Neutrophil (primary cell): ENCODE data around the gene TBC1D22A.

Source experiments
- H3K27ac ChIP-seq: fragments of 200-600 bp; sonication (generic); 2 replicates; pipeline ENCODE4 v1.5.1; 2016; ENCODE audit warnings: mild to moderate bottlenecking, moderate library complexity
- H3K27me3 ChIP-seq: fragments of 200-600 bp; sonication (generic); 2 replicates; pipeline ENCODE4 v1.6.0; 2016; ENCODE audit warnings: mild to moderate bottlenecking
- H3K36me3 ChIP-seq: fragments of 200-600 bp; sonication (generic); 2 replicates; pipeline ENCODE4 v1.5.1; 2017
- H3K4me1 ChIP-seq, 2 experiments: fragments of 200-600 bp in 1 of 2; sonication (generic) in 1 of 2; 1 replicate in 1 of 2; 2 replicates in 1 of 2; pipeline versions ENCODE4 v1.5.1 to v1.6.1; 2013 to 2016; ENCODE audit warnings: low read depth in 1 of 2, low read length in 1 of 2, mild to moderate bottlenecking in 1 of 2, moderate library complexity in 1 of 2; ENCODE audit not compliant: control insufficient read depth in 1 of 2, insufficient read depth in 1 of 2
- H3K4me3 ChIP-seq, 2 experiments: fragments of 200-600 bp in 1 of 2; sonication (generic) in 1 of 2; 1 replicate in 1 of 2; 2 replicates in 1 of 2; pipeline ENCODE4 v1.5.1; 2013 to 2016; ENCODE audit warnings: low read depth in 1 of 2, low read length in 1 of 2, mild to moderate bottlenecking in 1 of 2, moderate library complexity in 1 of 2
- H3K9me3 ChIP-seq: fragments of 200-600 bp; sonication (generic); 2 replicates; pipeline ENCODE4 v1.5.1; 2016
- TF ChIP-seq, protein P1 (sequence below): fragments of 200-600 bp; sonication (generic); IDR thresholded peaks from 2 replicates; pipeline ENCODE4 v1.5.1; 2016; ENCODE audit warnings: antibody characterized with exemption

The TBC1D22A gene

DNA sequence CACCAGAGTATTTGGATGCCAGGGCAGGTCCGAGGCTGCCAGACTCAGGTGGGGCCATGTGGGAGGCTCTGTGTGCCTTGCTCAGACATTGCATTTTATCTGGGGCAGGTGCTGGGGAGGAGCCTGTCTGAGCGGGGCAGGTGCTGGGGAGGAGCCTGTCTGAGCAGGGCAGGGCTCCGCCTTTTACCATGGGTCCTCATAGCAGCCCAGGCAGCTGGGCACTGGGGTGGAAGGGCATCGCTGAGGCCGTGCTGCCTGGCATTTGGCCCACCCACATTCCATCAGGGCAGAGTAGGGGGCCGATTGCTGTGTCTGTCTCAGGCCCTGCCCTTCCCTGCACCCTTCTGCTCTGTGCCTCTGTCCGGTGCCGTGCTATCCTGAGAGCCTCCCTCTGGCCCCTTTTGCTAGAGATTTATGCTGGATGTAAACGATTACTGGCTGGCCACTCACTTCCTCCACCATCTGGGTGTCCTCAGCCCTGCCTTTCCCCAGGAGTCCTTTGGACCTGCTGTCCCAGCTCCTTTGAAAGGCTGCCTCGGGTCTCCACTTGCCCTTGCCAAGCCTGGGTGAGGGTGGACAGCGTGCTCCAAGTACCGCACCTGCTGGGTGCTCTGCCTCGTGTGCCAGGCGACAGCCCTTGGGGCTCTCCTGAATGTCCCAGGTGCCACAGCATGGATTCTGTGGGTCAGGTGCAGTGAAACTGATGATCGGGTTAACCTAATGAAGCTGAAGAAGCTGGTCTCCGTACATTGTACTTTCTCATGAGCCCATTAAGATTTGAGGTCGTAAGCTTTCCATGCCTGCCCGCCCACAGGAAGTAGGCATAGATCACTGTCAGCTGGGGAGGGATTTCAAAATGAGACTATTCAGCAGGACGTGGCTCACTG, 281.6 kb downstream of the TBC1D22A start:
- TF ChIP-seq, protein P1, sequence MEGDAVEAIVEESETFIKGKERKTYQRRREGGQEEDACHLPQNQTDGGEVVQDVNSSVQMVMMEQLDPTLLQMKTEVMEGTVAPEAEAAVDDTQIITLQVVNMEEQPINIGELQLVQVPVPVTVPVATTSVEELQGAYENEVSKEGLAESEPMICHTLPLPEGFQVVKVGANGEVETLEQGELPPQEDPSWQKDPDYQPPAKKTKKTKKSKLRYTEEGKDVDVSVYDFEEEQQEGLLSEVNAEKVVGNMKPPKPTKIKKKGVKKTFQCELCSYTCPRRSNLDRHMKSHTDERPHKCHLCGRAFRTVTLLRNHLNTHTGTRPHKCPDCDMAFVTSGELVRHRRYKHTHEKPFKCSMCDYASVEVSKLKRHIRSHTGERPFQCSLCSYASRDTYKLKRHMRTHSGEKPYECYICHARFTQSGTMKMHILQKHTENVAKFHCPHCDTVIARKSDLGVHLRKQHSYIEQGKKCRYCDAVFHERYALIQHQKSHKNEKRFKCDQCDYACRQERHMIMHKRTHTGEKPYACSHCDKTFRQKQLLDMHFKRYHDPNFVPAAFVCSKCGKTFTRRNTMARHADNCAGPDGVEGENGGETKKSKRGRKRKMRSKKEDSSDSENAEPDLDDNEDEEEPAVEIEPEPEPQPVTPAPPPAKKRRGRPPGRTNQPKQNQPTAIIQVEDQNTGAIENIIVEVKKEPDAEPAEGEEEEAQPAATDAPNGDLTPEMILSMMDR = no peak
- Histone ChIP-seq H3K9me3 (no peaks in the 10 kb centered on the region), H3K27me3 (no peaks in the 10 kb centered on the region), H3K4me3 (no peak overlapping the region), H3K4me1 (no peaks in the 10 kb centered on the region), H3K27ac (no peak overlapping the region), H3K36me3 (no peaks in the 10 kb centered on the region)

DNA sequence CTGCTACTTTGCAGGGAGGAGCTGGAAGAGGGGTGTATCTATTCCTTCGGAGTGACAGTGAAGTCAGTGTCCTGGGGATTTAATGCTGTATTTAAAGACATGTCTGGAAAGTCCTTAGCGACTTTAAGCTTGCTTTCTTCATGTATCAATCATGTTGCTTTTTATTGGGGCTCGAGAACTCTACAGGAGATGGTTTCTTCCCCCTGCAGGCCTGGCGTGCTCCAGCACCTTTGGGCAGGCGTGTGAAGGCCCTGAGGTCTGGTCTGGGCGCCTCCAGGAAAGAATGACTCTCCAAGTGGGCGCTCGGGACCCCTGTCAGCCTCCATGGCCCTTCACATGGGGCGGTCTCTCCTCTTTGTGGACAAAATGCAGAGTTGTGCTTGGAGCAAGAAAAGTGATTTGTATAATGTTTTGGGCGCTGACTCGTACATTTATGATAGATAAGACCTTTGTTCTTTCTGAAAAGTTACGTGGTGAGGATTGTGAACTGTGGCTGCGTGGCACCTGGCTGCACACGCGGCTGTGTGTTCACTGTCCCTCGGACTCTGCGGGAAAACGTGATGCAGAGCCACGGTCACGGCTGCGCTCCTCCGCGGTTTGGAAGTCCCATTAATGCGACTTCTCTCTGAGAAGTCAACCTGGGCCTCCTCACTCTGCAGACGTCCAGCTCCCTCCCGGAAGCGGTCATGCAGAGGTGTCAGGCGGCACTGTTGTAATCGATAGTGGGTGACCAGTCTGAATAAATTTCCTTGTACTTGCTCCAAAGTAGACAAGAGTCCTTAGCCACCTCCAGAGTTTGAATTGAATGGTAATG, 282.5 kb downstream of the TBC1D22A start:
- no peaks in the 10 kb centered on the region for H3K27me3 ChIP-seq
- TF ChIP-seq, protein P1 = no peak
- H3K4me1 ChIP-seq = no peaks in the 10 kb centered on the region
- H3K36me3 ChIP-seq = no peaks in the 10 kb centered on the region
- H3K4me3 ChIP-seq = no peak overlapping the region
- H3K27ac ChIP-seq = no peak overlapping the region
- H3K9me3 ChIP-seq = no peaks in the 10 kb centered on the region

DNA sequence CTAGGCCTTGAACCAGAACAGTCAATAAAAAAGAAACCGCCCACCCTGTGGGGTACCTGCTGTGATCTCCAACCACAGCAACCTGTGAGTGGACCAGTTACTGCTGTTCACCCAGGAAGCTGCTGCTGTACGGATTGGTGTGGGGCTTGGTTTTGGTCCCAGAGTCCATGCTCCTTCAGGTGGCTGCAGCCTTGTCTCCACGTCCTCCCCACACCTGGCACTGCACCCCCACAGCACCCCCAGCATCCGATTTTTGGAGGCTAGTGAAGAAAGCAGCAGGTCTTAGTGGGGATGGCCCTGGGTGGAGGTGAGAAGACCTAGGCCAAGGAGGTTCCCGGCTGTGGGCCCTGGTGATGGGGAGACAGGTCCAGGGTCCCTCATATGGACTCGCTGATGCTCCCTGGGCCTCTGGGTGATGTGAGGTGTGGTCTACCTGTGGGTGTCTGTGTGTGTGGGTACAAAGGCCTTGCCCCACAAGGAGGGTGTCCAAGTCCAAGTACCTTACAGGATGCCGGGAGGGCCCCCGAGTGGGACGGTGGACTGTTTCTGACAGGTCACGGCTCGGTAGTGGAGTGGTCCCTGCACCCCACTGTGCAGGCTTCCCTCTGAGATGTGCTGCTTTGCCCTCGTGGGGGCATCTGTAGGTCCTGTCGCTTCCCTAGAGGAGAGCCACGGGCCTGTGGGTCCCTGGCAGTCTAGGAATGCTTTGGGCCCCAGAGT, 283.4 kb downstream of the TBC1D22A start:
- H3K27me3 ChIP-seq = no peaks in the 10 kb centered on the region
- no peaks in the 10 kb centered on the region for H3K36me3 ChIP-seq
- H3K9me3 ChIP-seq = no peaks in the 10 kb centered on the region
- H3K4me3 ChIP-seq = no peak overlapping the region
- no peaks in the 10 kb centered on the region for H3K4me1 ChIP-seq
- TF ChIP-seq, protein P1 = no peak
- H3K27ac ChIP-seq = no peak overlapping the region

DNA sequence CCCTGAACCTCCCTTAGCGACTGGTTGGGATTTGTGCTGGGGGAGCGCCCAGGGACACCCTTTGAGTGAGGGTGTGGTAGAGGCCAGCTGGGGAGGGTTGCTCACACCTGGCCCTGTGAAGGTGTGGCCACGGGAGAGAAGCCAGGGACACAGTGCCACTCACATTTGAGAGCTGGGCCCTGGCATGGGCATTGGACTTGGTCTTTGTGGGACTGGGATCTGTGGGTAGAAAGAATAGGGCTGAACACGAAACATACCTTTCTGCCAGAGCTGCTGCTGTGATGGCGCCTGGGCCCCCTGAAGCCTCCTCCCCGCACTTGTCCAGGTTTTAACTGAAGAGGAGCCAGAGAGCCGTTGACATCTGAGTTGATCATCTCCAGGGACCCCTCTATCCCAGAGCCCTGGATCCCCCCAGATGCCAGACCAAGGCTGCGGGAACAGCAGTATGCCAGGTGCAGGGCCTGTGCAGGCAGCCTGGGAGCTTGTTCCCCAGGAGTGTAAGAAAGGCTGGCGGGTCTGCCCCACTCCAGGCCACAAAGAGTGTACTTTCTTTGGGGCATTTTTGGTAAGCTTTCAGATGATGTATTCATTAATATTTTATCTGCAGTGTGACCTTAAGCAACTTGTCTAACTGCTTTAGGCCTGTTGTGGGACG, 284.1 kb downstream of the TBC1D22A start:
- TF ChIP-seq, protein P1 = no peak
- no peak overlapping the region for H3K27ac ChIP-seq
- no peaks in the 10 kb centered on the region for H3K36me3 ChIP-seq
- H3K9me3 ChIP-seq = no peaks in the 10 kb centered on the region
- H3K4me1 ChIP-seq = no peaks in the 10 kb centered on the region
- no peak overlapping the region for H3K4me3 ChIP-seq
- no peaks in the 10 kb centered on the region for H3K27me3 ChIP-seq
